ENCODE data around the gene SREK1. TPM values are rescaled to one million over a fixed set of nuclear protein-coding genes. Genes with fewer than 3 reads are reported as not detected.

SREK1 gene
- total and polyA plus RNA-seq, 7 donors: 13.4 to 29.8 (median 25.1) TPM

GRCh38 chr5:66144834-66145390, 812 bp downstream of the SREK1 start:
- Histone ChIP-seq H3K36me3 (ENCODE audit: insufficient read depth in 1 of 2, low read depth in 1 of 2) (no peaks in the 10 kb centered on the region), H3K27ac (peak overlapping the region; percentile 99), H3K4me3 (peak overlapping the region; percentile 91), H3K4me1 (peaks cover 38% of the 10 kb centered on the region), H3K27me3 (ENCODE audit: insufficient read depth in 3 of 3, low read length in 2 of 3) (no peaks in the 10 kb centered on the region), H3K9me3 (no peaks in the 10 kb centered on the region)
- ATAC-seq: peak; percentile 64 to 76 (median 67)
- intact Hi-C loops (cut with DNase I): loop anchor here (2.0 to 10.0 kb wide), 4 partner anchors 218 to 520 kb away; partner anchors contain the start of genes ERBIN (in 2 of the 2), SHLD3 (in 1 of the 2), TRAPPC13 (in 1 of the 2) and TRIM23 (in 1 of the 2)
- DNase-seq: no peak
- WGBS, 3 donors: 0% methylated on average over 22 of the region's 22 CpGs
- no peak for TF ChIP-seq CTCF (IDR thresholded peaks at IDR 0.05)

GRCh38 chr5:66145737-66146136, 1.6 kb downstream of the SREK1 start:
- H3K4me1 ChIP-seq: peaks cover 41% of the 10 kb centered on the region
- peak overlapping the region; percentile 91 for H3K4me3 ChIP-seq
- intact Hi-C loops (cut with DNase I): loop anchor here in 1 of 2 donors (2.0 to 10.0 kb wide), 3 partner anchors 219 to 521 kb away; partner anchors contain the start of genes ERBIN, SHLD3, TRAPPC13 and TRIM23
- ATAC-seq (no peak), DNase-seq (no peak)
- no peaks in the 10 kb centered on the region for H3K9me3 ChIP-seq
- no peaks in the 10 kb centered on the region for H3K36me3 ChIP-seq (ENCODE audit: insufficient read depth in 1 of 2, low read depth in 1 of 2)
- WGBS, 3 donors: 18 to 29% (median 18%) methylated on average over 8 of the region's 8 CpGs
- peak overlapping the region; percentile 99 for H3K27ac ChIP-seq
- no peak for TF ChIP-seq CTCF (IDR thresholded peaks at IDR 0.05)
- H3K27me3 ChIP-seq (ENCODE audit: insufficient read depth in 3 of 3, low read length in 2 of 3): no peaks in the 10 kb centered on the region

GRCh38 chr5:66149950-66150349, 5.8 kb downstream of the SREK1 start:
- Histone ChIP-seq H3K27ac (no peak overlapping the region), H3K4me3 (no peak overlapping the region), H3K9me3 (no peaks in the 10 kb centered on the region), H3K27me3 (ENCODE audit: insufficient read depth in 3 of 3, low read length in 2 of 3) (no peaks in the 10 kb centered on the region), H3K36me3 (ENCODE audit: insufficient read depth in 1 of 2, low read depth in 1 of 2) (peaks cover 0 to 4% of the 10 kb centered on the region in 2 donors), H3K4me1 (peaks cover 33% of the 10 kb centered on the region)
- TF ChIP-seq CTCF (IDR thresholded peaks at IDR 0.05): no peak
- WGBS, 3 donors: 88 to 92% (median 91%) methylated on average over 3 of the region's 3 CpGs
- ATAC-seq (no peak), DNase-seq (no peak)
- intact Hi-C loops (cut with DNase I): loop anchor here in 1 of 2 donors (10.0 kb wide), 2 partner anchors 415 to 525 kb away; partner anchors contain the start of genes SHLD3, TRAPPC13 and TRIM23

- intact Hi-C loops (cut with DNase I): no loop called here
- no peaks in the 10 kb centered on the region for H3K27me3 ChIP-seq (ENCODE audit: insufficient read depth in 3 of 3, low read length in 2 of 3)
- no peaks in the 10 kb centered on the region for H3K9me3 ChIP-seq
- no peak overlapping the region for H3K27ac ChIP-seq
- H3K4me1 ChIP-seq: peaks cover 32% of the 10 kb centered on the region
- DNase-seq (no peak), ATAC-seq (no peak)
- peaks cover 0 to 15% of the 10 kb centered on the region in 2 donors for H3K36me3 ChIP-seq (ENCODE audit: insufficient read depth in 1 of 2, low read depth in 1 of 2)
- H3K4me3 ChIP-seq: no peak overlapping the region
- WGBS, 3 donors: 89 to 93% (median 91%) methylated on average over 2 of the region's 2 CpGs
- no peak for TF ChIP-seq CTCF (IDR thresholded peaks at IDR 0.05)
Measured at GRCh38 chr5:66151030-66151429, 6.9 kb downstream of the SREK1 start.

All from psoas muscle (tissue), 8 donors.